Measurements from ENCODE around the gene IRF9. TPM values are rescaled to one million over a fixed set of nuclear protein-coding genes. Genes with fewer than 3 reads are reported as not detected.

The IRF9 gene
- total RNA-seq, 1 experiment from 2014 or later, result 16.8 TPM

GRCh38 chr14:24211311-24211710 lies 50.2 kb downstream of the IRF9 start:
- no peak for DNase-seq (ENCODE audit: extremely low read depth, low read depth)

- peak; percentile 96 for DNase-seq (ENCODE audit: extremely low read depth, low read depth)
Measured at GRCh38 chr14:24212924-24213865, 52.1 kb downstream of the IRF9 start, which contains the start of gene CHMP4A. TSS of gene CHMP4A (minus strand) at chr14:24213488. CDS start at chr14:24213439, 49 bp downstream.

GRCh38 chr14:24213866-24214662 lies 53.0 kb downstream of the IRF9 start:
- DNase-seq (ENCODE audit: extremely low read depth, low read depth), result no peak

- peak; percentile 87 for DNase-seq (ENCODE audit: extremely low read depth, low read depth)
Measured at GRCh38 chr14:24215495-24216344, 54.7 kb downstream of the IRF9 start, which contains the start of gene MDP1. TSS of gene MDP1 (minus strand) at chr14:24216066. CDS start at chr14:24215955, 111 bp downstream.

Small RNAs within 50 kb of the gene (small RNA-seq; reads per million reads assigned to genes)
- 0 to 0.02 reads per million in 2 experiments for gene AL136295.4
- 0 to 0.06 reads per million in 2 experiments for gene CHMP4A
- 0 to 0.18 reads per million in 2 experiments for gene IPO4
- 0 reads per million in 2 experiments for gene IRF9
- gene MDP1, result 0 reads per million in 2 experiments
- gene RNA5SP383, result 0.04 to 0.23 reads per million in 2 experiments

Other genes with a start within 250 kb of the IRF9 start
- 39.0 and 39.2 TPM in 2 replicates for gene DHRS4, start 207.5 kb upstream of the IRF9 start, total RNA-seq (2014; rRNA removed; shearing (Covaris generic))
- 19.4 and 21.7 TPM in 2 replicates for gene DHRS4L2, start 172.3 kb upstream of the IRF9 start, total RNA-seq (2014; rRNA removed; shearing (Covaris generic))
- 1.1 and 1.7 TPM in 2 replicates for gene CARMIL3, start 109.3 kb upstream of the IRF9 start, total RNA-seq (2014; rRNA removed; shearing (Covaris generic))
- not detected in 2 replicates for gene CPNE6, start 89.7 kb upstream of the IRF9 start, total RNA-seq (2014; rRNA removed; shearing (Covaris generic))
- gene PCK2, start 67.0 kb upstream of the IRF9 start, total RNA-seq (2014; rRNA removed; shearing (Covaris generic)), result 35.8 and 40.8 TPM in 2 replicates
- gene DCAF11, start 46.5 kb upstream of the IRF9 start, total RNA-seq (2014; rRNA removed; shearing (Covaris generic)), result 49.6 and 54.1 TPM in 2 replicates
- gene NRL, start 46.3 kb upstream of the IRF9 start, total RNA-seq (2014; rRNA removed; shearing (Covaris generic)), result 1.4 and 1.6 TPM in 2 replicates
- gene FITM1, start 30.6 kb upstream of the IRF9 start, total RNA-seq (2014; rRNA removed; shearing (Covaris generic)), result 0.45 and 0.84 TPM in 2 replicates
- gene PSME1, start 25.1 kb upstream of the IRF9 start, total RNA-seq (2014; rRNA removed; shearing (Covaris generic)), result 160 and 177 TPM in 2 replicates
- 29.6 and 33.5 TPM in 2 replicates for gene EMC9, start 19.7 kb upstream of the IRF9 start, total RNA-seq (2014; rRNA removed; shearing (Covaris generic))
- 204 and 205 TPM in 2 replicates for gene PSME2, start 14.7 kb upstream of the IRF9 start, total RNA-seq (2014; rRNA removed; shearing (Covaris generic))
- 32.0 and 35.1 TPM in 2 replicates for gene RNF31, start 13.8 kb upstream of the IRF9 start, total RNA-seq (2014; rRNA removed; shearing (Covaris generic))
- gene REC8, start 10.8 kb downstream of the IRF9 start, total RNA-seq (2014; rRNA removed; shearing (Covaris generic)), result 1.4 and 4.6 TPM in 2 replicates
- gene IPO4, start 27.6 kb downstream of the IRF9 start, total RNA-seq (2014; rRNA removed; shearing (Covaris generic)), result 38.9 and 48.8 TPM in 2 replicates
- 61.4 and 63.5 TPM in 2 replicates for gene TM9SF1, start 34.2 kb downstream of the IRF9 start, total RNA-seq (2014; rRNA removed; shearing (Covaris generic))
- 0.20 TPM in 1 of 2 replicates, not detected in the other for gene TSSK4, start 44.4 kb downstream of the IRF9 start, total RNA-seq (2014; rRNA removed; shearing (Covaris generic))
- 51.2 and 82.4 TPM in 2 replicates for gene CHMP4A, start 52.2 kb downstream of the IRF9 start, total RNA-seq (2014; rRNA removed; shearing (Covaris generic))
- 15.0 and 20.2 TPM in 2 replicates for gene MDP1, start 54.8 kb downstream of the IRF9 start, total RNA-seq (2014; rRNA removed; shearing (Covaris generic))
- 207 and 223 TPM in 2 replicates for gene NEDD8, start 71.1 kb downstream of the IRF9 start, total RNA-seq (2014; rRNA removed; shearing (Covaris generic))
- 88.7 and 89.5 TPM in 2 replicates for gene GMPR2, start 71.7 kb downstream of the IRF9 start, total RNA-seq (2014; rRNA removed; shearing (Covaris generic))
- 46.9 and 48.7 TPM in 2 replicates for gene TINF2, start 81.4 kb downstream of the IRF9 start, total RNA-seq (2014; rRNA removed; shearing (Covaris generic))
- 5.2 TPM in 2 replicates for gene TGM1, start 101.9 kb downstream of the IRF9 start, total RNA-seq (2014; rRNA removed; shearing (Covaris generic))
- gene RABGGTA, start 110.3 kb downstream of the IRF9 start, total RNA-seq (2014; rRNA removed; shearing (Covaris generic)), result 32.2 and 34.2 TPM in 2 replicates
- gene DHRS1, start 138.5 kb downstream of the IRF9 start, total RNA-seq (2014; rRNA removed; shearing (Covaris generic)), result 8.5 and 9.6 TPM in 2 replicates
- 16.2 and 16.6 TPM in 2 replicates for gene NOP9, start 138.6 kb downstream of the IRF9 start, total RNA-seq (2014; rRNA removed; shearing (Covaris generic))
- gene CIDEB, start 146.7 kb downstream of the IRF9 start, total RNA-seq (2014; rRNA removed; shearing (Covaris generic)), result not detected in 2 replicates
- 7.7 and 8.6 TPM in 2 replicates for gene LTB4R2, start 148.9 kb downstream of the IRF9 start, total RNA-seq (2014; rRNA removed; shearing (Covaris generic))
- 11.1 and 13.4 TPM in 2 replicates for gene LTB4R, start 150.2 kb downstream of the IRF9 start, total RNA-seq (2014; rRNA removed; shearing (Covaris generic))
- gene ADCY4, start 173.8 kb downstream of the IRF9 start, total RNA-seq (2014; rRNA removed; shearing (Covaris generic)), result 0.40 TPM in 1 of 2 replicates, not detected in the other
- gene RIPK3, start 178.7 kb downstream of the IRF9 start, total RNA-seq (2014; rRNA removed; shearing (Covaris generic)), result not detected in 2 replicates
- gene NFATC4, start 206.9 kb downstream of the IRF9 start, total RNA-seq (2014; rRNA removed; shearing (Covaris generic)), result 17.7 and 23.6 TPM in 2 replicates
- gene NYNRIN, start 237.7 kb downstream of the IRF9 start, total RNA-seq (2014; rRNA removed; shearing (Covaris generic)), result 0.12 and 0.17 TPM in 2 replicates